Keratinocyte (primary cell): ENCODE results near the gene RALGPS1. TPM values are rescaled to one million over a fixed set of nuclear protein-coding genes. Genes with fewer than 3 reads are reported as not detected.

Source experiments
- DNase-seq: peaks from one replicate; pipeline ENCODE4 v3.0.0-alpha.2; 2011; ENCODE audit warnings: low read depth, missing footprints, low spot score
- FAIRE-seq: peaks from 2 replicates; lab custom pipeline; 2011; peaks lifted over from hg19 to GRCh38; lab: Jason Lieb, UNC
- H2AFZ ChIP-seq: 2 replicates; pipeline ENCODE4 v1.6.0; 2012; ENCODE audit warnings: low read length, control low read depth, inconsistent platforms; ENCODE audit not compliant: control insufficient read depth
- H3K27ac ChIP-seq: 2 replicates; pipeline ENCODE4 v1.5.1; 2011; ENCODE audit warnings: low read length; ENCODE audit not compliant: control insufficient read depth, insufficient read depth
- H3K27me3 ChIP-seq: 3 replicates; pipeline ENCODE4 v1.6.0; 2011; ENCODE audit warnings: low read length; ENCODE audit not compliant: control insufficient read depth, insufficient read depth; ENCODE audit errors: extremely low read depth
- H3K36me3 ChIP-seq, 2 experiments: 2 replicates in 1 of 2; 3 replicates in 1 of 2; pipeline ENCODE4 v1.5.1; 2011; ENCODE audit warnings: low read length in 2 of 2, mild to moderate bottlenecking in 1 of 2; ENCODE audit not compliant: control insufficient read depth in 2 of 2, insufficient read depth in 2 of 2; ENCODE audit errors: extremely low read depth in 1 of 2
- H3K4me1 ChIP-seq: 3 replicates; pipeline ENCODE4 v1.5.1; 2011; ENCODE audit warnings: low read length; ENCODE audit not compliant: control insufficient read depth, insufficient read depth; ENCODE audit errors: extremely low read depth
- H3K4me2 ChIP-seq: 3 replicates; pipeline ENCODE4 v1.6.0; 2011; ENCODE audit warnings: low read depth, low read length; ENCODE audit not compliant: control insufficient read depth, insufficient read depth; ENCODE audit errors: extremely low read depth
- H3K4me3 ChIP-seq, 3 experiments: fragments of 200-600 bp in 1 of 3; sonication (generic) in 1 of 3; 2 replicates in 2 of 3; 3 replicates in 1 of 3; pipeline ENCODE4 v1.5.1; 2011 to 2016; ENCODE audit warnings: low read length in 3 of 3, mild to moderate bottlenecking in 3 of 3, control low read depth in 2 of 3, inconsistent platforms in 1 of 3, low read depth in 1 of 3, mixed read lengths in 1 of 3, mixed run types in 1 of 3, moderate library complexity in 1 of 3; ENCODE audit not compliant: control insufficient read depth in 2 of 3, insufficient read depth in 2 of 3; ENCODE audit errors: extremely low read depth in 1 of 3
- H3K79me2 ChIP-seq: 2 replicates; pipeline ENCODE4 v1.6.0; 2012; ENCODE audit warnings: low read length; ENCODE audit not compliant: control insufficient read depth, insufficient read depth
- H3K9ac ChIP-seq: 3 replicates; pipeline ENCODE4 v1.6.0; 2011; ENCODE audit warnings: low read length; ENCODE audit not compliant: control insufficient read depth, insufficient read depth; ENCODE audit errors: extremely low read depth
- H3K9me1 ChIP-seq: 3 replicates; pipeline ENCODE4 v1.6.0; 2011; ENCODE audit warnings: low read length; ENCODE audit not compliant: control insufficient read depth, insufficient read depth; ENCODE audit errors: extremely low read depth
- H3K9me3 ChIP-seq: 2 replicates; pipeline ENCODE4 v1.5.1; 2012; ENCODE audit warnings: low read depth, low read length; ENCODE audit not compliant: control insufficient read depth
- H4K20me1 ChIP-seq: 3 replicates; pipeline ENCODE4 v1.6.0; 2011; ENCODE audit warnings: low read length; ENCODE audit not compliant: control insufficient read depth, insufficient read depth; ENCODE audit errors: extremely low read depth
- EZH2 ChIP-seq: IDR thresholded peaks from one replicate; pipeline ENCODE4 v1.6.1; 2012; ENCODE audit warnings: inconsistent platforms, mild to moderate bottlenecking, low read length, moderate library complexity
- dilution Hi-C: fragments of 300-500 bp; cut with MboI; formaldehyde crosslinking; loops from one replicate; pipeline ENCODE4 v1.7.0; 2020; ENCODE audit warnings: low sequenced_read_pairs; ENCODE audit not compliant: extremely low pct_ligation_motif_present
- polyA plus RNA-seq, 5 experiments: library from polyadenylated mRNA; depleted of rRNA in 3 of 5; stranded (reverse) in 3 of 5; stranded (forward) in 1 of 5; unstranded in 1 of 5; fragments of >200 nt; gene quantifications; 1 replicate in 1 of 5; 2 replicates in 3 of 5; 3 replicates in 1 of 5; pipeline versions ENCODE4 v1.2.1 to v1.2.3, GENCODE V29; 2011 to 2012; ENCODE audit warnings: missing spikeins in 2 of 5, low read depth in 1 of 5, low replicate concordance in 1 of 5
- TF ChIP-seq, protein P1 (sequence below), 3 experiments: IDR thresholded peaks in 1 of 3; conservative IDR thresholded peaks in 1 of 3; optimal IDR thresholded peaks in 1 of 3; 2 replicates in 2 of 3; 3 replicates in 1 of 3; pipeline versions ENCODE3 to v1.5.1; 2011; ENCODE audit warnings: low read length in 3 of 3, mild to moderate bottlenecking in 3 of 3, moderate library complexity in 2 of 3, control low read depth in 1 of 3, inconsistent platforms in 1 of 3; ENCODE audit not compliant: insufficient read depth in 2 of 3; ENCODE audit errors: extremely low read depth in 1 of 3

Gene RALGPS1
- polyA plus RNA-seq, 1 donor (not counting 4 experiments of a cell fraction or from before 2014, with no cell fraction given): 0.56 TPM

DNA sequence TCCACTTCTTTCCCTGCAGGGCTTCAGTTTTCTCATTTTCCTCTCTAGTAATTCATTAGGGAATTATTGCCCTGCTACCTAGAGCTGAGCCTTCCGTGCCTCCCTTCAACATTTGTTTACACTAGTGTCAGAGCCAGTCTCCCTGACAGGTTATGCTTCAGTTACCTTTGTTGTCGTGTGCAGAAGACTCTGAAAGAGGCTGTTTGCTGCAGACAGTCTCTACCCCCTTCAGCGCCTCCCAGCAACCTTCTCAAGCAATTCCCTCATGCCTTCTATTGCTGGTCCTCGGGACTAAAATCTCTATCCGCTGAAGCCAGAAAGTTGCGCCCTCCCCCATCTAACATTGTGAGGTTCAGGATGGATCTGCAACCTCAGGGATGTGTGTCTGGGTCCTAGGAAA is 12.8 kb downstream of the RALGPS1 start:
- no peak overlapping the region for H3K9ac ChIP-seq
- H3K79me2 ChIP-seq: no peaks in the 10 kb centered on the region
- H3K4me3 ChIP-seq: no peak overlapping the region
- H3K9me3 ChIP-seq: no peaks in the 10 kb centered on the region
- H2AFZ ChIP-seq: no peak overlapping the region
- no peaks in the 10 kb centered on the region for H3K9me1 ChIP-seq
- peaks cover 11% of the 10 kb centered on the region for H3K27me3 ChIP-seq
- no peaks in the 10 kb centered on the region for H3K36me3 ChIP-seq
- DNase-seq: no peak
- no peak for FAIRE-seq
- dilution Hi-C loops: no loop called here
- no peak overlapping the region for H3K4me2 ChIP-seq
- no peak overlapping the region for H3K27ac ChIP-seq
- TF ChIP-seq EZH2: no peak
- TF ChIP-seq, protein P1, sequence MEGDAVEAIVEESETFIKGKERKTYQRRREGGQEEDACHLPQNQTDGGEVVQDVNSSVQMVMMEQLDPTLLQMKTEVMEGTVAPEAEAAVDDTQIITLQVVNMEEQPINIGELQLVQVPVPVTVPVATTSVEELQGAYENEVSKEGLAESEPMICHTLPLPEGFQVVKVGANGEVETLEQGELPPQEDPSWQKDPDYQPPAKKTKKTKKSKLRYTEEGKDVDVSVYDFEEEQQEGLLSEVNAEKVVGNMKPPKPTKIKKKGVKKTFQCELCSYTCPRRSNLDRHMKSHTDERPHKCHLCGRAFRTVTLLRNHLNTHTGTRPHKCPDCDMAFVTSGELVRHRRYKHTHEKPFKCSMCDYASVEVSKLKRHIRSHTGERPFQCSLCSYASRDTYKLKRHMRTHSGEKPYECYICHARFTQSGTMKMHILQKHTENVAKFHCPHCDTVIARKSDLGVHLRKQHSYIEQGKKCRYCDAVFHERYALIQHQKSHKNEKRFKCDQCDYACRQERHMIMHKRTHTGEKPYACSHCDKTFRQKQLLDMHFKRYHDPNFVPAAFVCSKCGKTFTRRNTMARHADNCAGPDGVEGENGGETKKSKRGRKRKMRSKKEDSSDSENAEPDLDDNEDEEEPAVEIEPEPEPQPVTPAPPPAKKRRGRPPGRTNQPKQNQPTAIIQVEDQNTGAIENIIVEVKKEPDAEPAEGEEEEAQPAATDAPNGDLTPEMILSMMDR (optimal IDR thresholded peaks at IDR 0.05 in 1 of 3, IDR thresholded peaks at IDR 0.05 in 1 of 3, conservative IDR thresholded peaks at IDR 0.05 in 1 of 3; ENCODE audit: extremely low read depth in 1 of 3, insufficient read depth in 2 of 3, low read length in 3 of 3): no peak
- no peaks in the 10 kb centered on the region for H3K4me1 ChIP-seq
- H4K20me1 ChIP-seq: no peaks in the 10 kb centered on the region

- no peak for TF ChIP-seq EZH2
- TF ChIP-seq, protein P1 (optimal IDR thresholded peaks at IDR 0.05 in 1 of 3, IDR thresholded peaks at IDR 0.05 in 1 of 3, conservative IDR thresholded peaks at IDR 0.05 in 1 of 3; ENCODE audit: extremely low read depth in 1 of 3, insufficient read depth in 2 of 3, low read length in 3 of 3): no peak
- Histone ChIP-seq H3K9me3 (no peaks in the 10 kb centered on the region), H3K4me2 (no peak overlapping the region), H3K4me3 (no peak overlapping the region), H3K9ac (no peak overlapping the region), H3K9me1 (no peaks in the 10 kb centered on the region), H4K20me1 (no peaks in the 10 kb centered on the region), H3K36me3 (no peaks in the 10 kb centered on the region), H3K27ac (no peak overlapping the region), H3K4me1 (no peaks in the 10 kb centered on the region), H3K27me3 (peaks cover 11% of the 10 kb centered on the region), H2AFZ (no peak overlapping the region), H3K79me2 (no peaks in the 10 kb centered on the region)
- dilution Hi-C loops: no loop called here
- DNase-seq (no peak), FAIRE-seq (no peak)
Observed at GRCh38 chr9:126932871-126933321, 18.3 kb downstream of the RALGPS1 start.
